T-helper 1 cell (primary cell): Measurements from ENCODE around the gene APOBEC3H.

Experiments
- DNase-seq, 5 donors: peaks; one replicate each; pipeline ENCODE4 v3.0.0-alpha.2; 2012 to 2020

APOBEC3H gene

GRCh38 chr22:39081598-39081997 is 15.4 kb upstream of the APOBEC3H start:
- DNase-seq, result no peak

GRCh38 chr22:39083212-39084165 is 13.6 kb upstream of the APOBEC3H start:
- no peak for DNase-seq

- DNase-seq, result no peak
These were observed 12.4 kb upstream of the APOBEC3H start for GRCh38 chr22:39084666-39085065.

GRCh38 chr22:39087098-39087497 is 9.9 kb upstream of the APOBEC3H start:
- DNase-seq, result no peak

- DNase-seq, result peak in 1 of 5 donors; percentile 38
These were observed 9.0 kb upstream of the APOBEC3H start for GRCh38 chr22:39087881-39088684.

GRCh38 chr22:39088685-39089032 is 8.4 kb upstream of the APOBEC3H start:
- no peak for DNase-seq

GRCh38 chr22:39089928-39090327 is 7.1 kb upstream of the APOBEC3H start:
- DNase-seq, result no peak

- DNase-seq, result peak; percentile 72 to 99 (median 78)
These were observed 6.5 kb upstream of the APOBEC3H start for GRCh38 chr22:39090426-39091064.

- DNase-seq, result peak in 1 of 5 donors; percentile 30
These were observed 5.6 kb upstream of the APOBEC3H start for GRCh38 chr22:39091126-39092081.

- peak in 1 of 5 donors; percentile 70 for DNase-seq
These were observed 4.8 kb upstream of the APOBEC3H start for GRCh38 chr22:39092111-39092862.

- peak in 2 of 5 donors; percentile 35 to 67 for DNase-seq
These were observed 2.2 kb upstream of the APOBEC3H start for GRCh38 chr22:39094717-39095389.

- DNase-seq, result no peak
These were observed 1.1 kb upstream of the APOBEC3H start for GRCh38 chr22:39095971-39096370.

- DNase-seq, result no peak
These were observed 982 bp downstream of the APOBEC3H start for GRCh38 chr22:39098026-39098425.

- no peak for DNase-seq
These were observed 1.5 kb downstream of the APOBEC3H start for GRCh38 chr22:39098576-39098975.

- no peak for DNase-seq
These were observed 4.2 kb downstream of the APOBEC3H start for GRCh38 chr22:39101226-39101625.

GRCh38 chr22:39103431-39103830 is 6.4 kb downstream of the APOBEC3H start:
- DNase-seq, result no peak

GRCh38 chr22:39106326-39106725 is 9.3 kb downstream of the APOBEC3H start:
- no peak for DNase-seq

GRCh38 chr22:39108487-39108886 is 11.4 kb downstream of the APOBEC3H start:
- DNase-seq, result no peak

GRCh38 chr22:39109361-39109760 is 12.3 kb downstream of the APOBEC3H start:
- DNase-seq, result no peak
